ENCODE results near the gene TK1. TPM values are rescaled to one million over a fixed set of nuclear protein-coding genes. Genes with fewer than 3 reads are reported as not detected.

The TK1 gene
- total RNA-seq, 1 experiment from 2014 or later = 340 TPM

DNA sequence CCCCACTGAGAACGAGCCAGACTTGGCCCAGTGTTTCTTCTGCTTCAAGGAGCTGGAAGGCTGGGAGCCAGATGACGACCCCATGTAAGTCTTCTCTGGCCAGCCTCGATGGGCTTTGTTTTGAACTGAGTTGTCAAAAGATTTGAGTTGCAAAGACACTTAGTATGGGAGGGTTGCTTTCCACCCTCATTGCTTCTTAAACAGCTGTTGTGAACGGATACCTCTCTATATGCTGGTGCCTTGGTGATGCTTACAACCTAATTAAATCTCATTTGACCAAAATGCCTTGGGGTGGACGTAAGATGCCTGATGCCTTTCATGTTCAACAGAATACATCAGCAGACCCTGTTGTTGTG lies 27.8 kb upstream of the TK1 start:
- DNase-seq (no peak), ATAC-seq (peak; percentile 17)
- peaks cover 6% of the 10 kb centered on the region; the same call in 1 of the 2 replicates for H4K20me1 ChIP-seq (ENCODE audit: low read length)
- peak overlapping the region; percentile 100 for H3K4me3 ChIP-seq (ENCODE audit: low read length)
- ChIA-PET POLR2A (ENCODE audit: unreplicated experiment) (no interaction called here), CTCF (interaction anchor here (0.6 to 1.2 kb wide), 3 partner anchors 36 to 73 kb away, joined by 4 to 12 read pairs (median 7); no protein-coding TSS in a partner anchor)
- peak overlapping the region; percentile 85 for H2AFZ ChIP-seq (ENCODE audit: low read length)
- peak overlapping the region; percentile 97 for H3K9ac ChIP-seq (ENCODE audit: low read length)
- H3K79me2 ChIP-seq (ENCODE audit: low read length) = peaks cover 51% of the 10 kb centered on the region
- H3K27ac ChIP-seq (ENCODE audit: low read length) = peak overlapping the region; percentile 72
- no peak for TF ChIP-seq EZH2 (IDR thresholded peaks at IDR 0.05; ENCODE audit: low read length, unreplicated experiment)
- TF ChIP-seq EZH2phosphoT487 (IDR thresholded peaks at IDR 0.05; ENCODE audit: borderline replicate concordance, low read length) = no peak
- TF ChIP-seq, protein P1, sequence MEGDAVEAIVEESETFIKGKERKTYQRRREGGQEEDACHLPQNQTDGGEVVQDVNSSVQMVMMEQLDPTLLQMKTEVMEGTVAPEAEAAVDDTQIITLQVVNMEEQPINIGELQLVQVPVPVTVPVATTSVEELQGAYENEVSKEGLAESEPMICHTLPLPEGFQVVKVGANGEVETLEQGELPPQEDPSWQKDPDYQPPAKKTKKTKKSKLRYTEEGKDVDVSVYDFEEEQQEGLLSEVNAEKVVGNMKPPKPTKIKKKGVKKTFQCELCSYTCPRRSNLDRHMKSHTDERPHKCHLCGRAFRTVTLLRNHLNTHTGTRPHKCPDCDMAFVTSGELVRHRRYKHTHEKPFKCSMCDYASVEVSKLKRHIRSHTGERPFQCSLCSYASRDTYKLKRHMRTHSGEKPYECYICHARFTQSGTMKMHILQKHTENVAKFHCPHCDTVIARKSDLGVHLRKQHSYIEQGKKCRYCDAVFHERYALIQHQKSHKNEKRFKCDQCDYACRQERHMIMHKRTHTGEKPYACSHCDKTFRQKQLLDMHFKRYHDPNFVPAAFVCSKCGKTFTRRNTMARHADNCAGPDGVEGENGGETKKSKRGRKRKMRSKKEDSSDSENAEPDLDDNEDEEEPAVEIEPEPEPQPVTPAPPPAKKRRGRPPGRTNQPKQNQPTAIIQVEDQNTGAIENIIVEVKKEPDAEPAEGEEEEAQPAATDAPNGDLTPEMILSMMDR (conservative IDR thresholded peaks at IDR 0.05; ENCODE audit: low read depth, low read length) = no peak
- peaks cover 16% of the 10 kb centered on the region for H3K36me3 ChIP-seq (ENCODE audit: low read depth, low read length)
- H3K4me2 ChIP-seq (ENCODE audit: low read length) = peak overlapping the region; percentile 93
- no peaks in the 10 kb centered on the region for H3F3A ChIP-seq (ENCODE audit: low read length, unreplicated experiment)
- H3K9me3 ChIP-seq (ENCODE audit: low read length) = no peaks in the 10 kb centered on the region
- BruUV-seq (replicated peaks) = TSS peak; percentile 68
- H3K4me1 ChIP-seq (ENCODE audit: insufficient read depth, low read length) = peaks cover 13% of the 10 kb centered on the region
- no peaks in the 10 kb centered on the region for H3K9me2 ChIP-seq (replicated peaks; ENCODE audit: low read length)
- intact Hi-C loops (cut with micrococcal nuclease) = loop anchor here (1.0 to 2.0 kb wide), 3 partner anchors 27 to 40 kb away; partner anchors contain the start of genes AFMID and TK1
- no peaks in the 10 kb centered on the region for H3K27me3 ChIP-seq (ENCODE audit: low read length)

DNA sequence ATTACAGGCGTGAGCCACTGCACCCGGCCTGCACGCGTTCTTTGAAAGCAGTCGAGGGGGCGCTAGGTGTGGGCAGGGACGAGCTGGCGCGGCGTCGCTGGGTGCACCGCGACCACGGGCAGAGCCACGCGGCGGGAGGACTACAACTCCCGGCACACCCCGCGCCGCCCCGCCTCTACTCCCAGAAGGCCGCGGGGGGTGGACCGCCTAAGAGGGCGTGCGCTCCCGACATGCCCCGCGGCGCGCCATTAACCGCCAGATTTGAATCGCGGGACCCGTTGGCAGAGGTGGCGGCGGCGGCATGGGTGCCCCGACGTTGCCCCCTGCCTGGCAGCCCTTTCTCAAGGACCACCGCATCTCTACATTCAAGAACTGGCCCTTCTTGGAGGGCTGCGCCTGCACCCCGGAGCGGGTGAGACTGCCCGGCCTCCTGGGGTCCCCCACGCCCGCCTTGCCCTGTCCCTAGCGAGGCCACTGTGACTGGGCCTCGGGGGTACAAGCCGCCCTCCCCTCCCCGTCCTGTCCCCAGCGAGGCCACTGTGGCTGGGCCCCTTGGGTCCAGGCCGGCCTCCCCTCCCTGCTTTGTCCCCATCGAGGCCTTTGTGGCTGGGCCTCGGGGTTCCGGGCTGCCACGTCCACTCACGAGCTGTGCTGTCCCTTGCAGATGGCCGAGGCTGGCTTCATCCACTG lies 27.3 kb upstream of the TK1 start, which contains the start of gene BIRC5:
TSS of gene BIRC5 (plus strand) at position 238 of the 690 bp plus-strand sequence. CDS start at position 302, 64 bp downstream.
- BruUV-seq (replicated peaks) = no TSS peak
- Histone ChIP-seq H3K9ac (ENCODE audit: low read length) (peak within 1 kb of the TSS; percentile 97), H3K4me2 (ENCODE audit: low read length) (peak within 1 kb of the TSS; percentile 93), H2AFZ (ENCODE audit: low read length) (peak within 1 kb of the TSS; percentile 85), H3K27me3 (ENCODE audit: low read length) (no peaks in the 10 kb centered on the region), H3K36me3 (ENCODE audit: low read depth, low read length) (peaks cover 13% of the 10 kb centered on the region), H4K20me1 (ENCODE audit: low read length) (peaks cover 5% of the 10 kb centered on the region; the same call in 1 of the 2 replicates), H3K9me2 (replicated peaks; ENCODE audit: low read length) (no peaks in the 10 kb centered on the region), H3K79me2 (ENCODE audit: low read length) (peaks cover 46% of the 10 kb centered on the region), H3K9me3 (ENCODE audit: low read length) (no peaks in the 10 kb centered on the region), H3K4me1 (ENCODE audit: insufficient read depth, low read length) (peaks cover 13% of the 10 kb centered on the region), H3K27ac (ENCODE audit: low read length) (peak within 1 kb of the TSS; percentile 72), H3F3A (ENCODE audit: low read length, unreplicated experiment) (no peaks in the 10 kb centered on the region), H3K4me3 (ENCODE audit: low read length) (peak within 1 kb of the TSS; percentile 100)
- ChIA-PET POLR2A (ENCODE audit: unreplicated experiment) (no interaction called here), CTCF (interaction anchor here (0.6 to 1.2 kb wide), 2 partner anchors 36 to 72 kb away, joined by 4 to 12 read pairs; no protein-coding TSS in a partner anchor)
- ATAC-seq (peak; percentile 97), DNase-seq (peak; percentile 94)
- TF ChIP-seq, protein P1 (conservative IDR thresholded peaks at IDR 0.05; ENCODE audit: low read depth, low read length) = no peak
- TF ChIP-seq EZH2phosphoT487 (IDR thresholded peaks at IDR 0.05; ENCODE audit: borderline replicate concordance, low read length) = no peak
- TF ChIP-seq EZH2 (IDR thresholded peaks at IDR 0.05; ENCODE audit: low read length, unreplicated experiment) = no peak
- intact Hi-C loops (cut with micrococcal nuclease) = loop anchor here (1.0 to 2.0 kb wide), 3 partner anchors 27 to 40 kb away; partner anchors contain the start of genes AFMID and TK1

DNA sequence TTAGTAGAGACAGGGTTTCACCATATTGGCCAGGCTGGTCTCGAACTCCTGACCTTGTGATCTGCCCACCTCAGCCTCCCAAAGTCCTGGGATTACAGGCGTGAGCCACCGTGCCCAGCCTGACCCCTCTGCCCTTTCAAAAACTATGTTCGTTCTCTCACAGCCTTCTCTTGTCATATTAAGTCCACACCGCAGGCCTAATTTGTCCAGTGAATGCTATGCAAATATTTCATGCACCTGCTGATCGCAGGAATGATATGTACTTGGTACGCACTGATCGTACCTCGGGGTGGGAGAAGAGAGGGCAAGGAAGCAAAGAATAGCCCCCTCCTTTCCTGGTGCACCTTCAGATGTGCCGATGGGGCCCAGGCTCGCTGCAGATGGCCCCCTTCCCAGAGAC lies 24.2 kb upstream of the TK1 start:
- no TSS peak for BruUV-seq (replicated peaks)
- intact Hi-C loops (cut with micrococcal nuclease) = no loop called here
- no peak overlapping the region for H3K9ac ChIP-seq (ENCODE audit: low read length)
- H2AFZ ChIP-seq (ENCODE audit: low read length) = no peak overlapping the region
- H3K9me2 ChIP-seq (replicated peaks; ENCODE audit: low read length) = no peaks in the 10 kb centered on the region
- no peaks in the 10 kb centered on the region for H4K20me1 ChIP-seq (ENCODE audit: low read length)
- TF ChIP-seq EZH2phosphoT487 (IDR thresholded peaks at IDR 0.05; ENCODE audit: borderline replicate concordance, low read length) (no peak), EZH2 (IDR thresholded peaks at IDR 0.05; ENCODE audit: low read length, unreplicated experiment) (no peak)
- TF ChIP-seq, protein P1 (conservative IDR thresholded peaks at IDR 0.05; ENCODE audit: low read depth, low read length) = no peak
- H3K4me3 ChIP-seq (ENCODE audit: low read length) = no peak overlapping the region
- no peaks in the 10 kb centered on the region for H3K27me3 ChIP-seq (ENCODE audit: low read length)
- CTCF ChIA-PET = no interaction called here
- peaks cover 20% of the 10 kb centered on the region for H3K79me2 ChIP-seq (ENCODE audit: low read length)
- H3K27ac ChIP-seq (ENCODE audit: low read length) = no peak overlapping the region
- POLR2A ChIA-PET (ENCODE audit: unreplicated experiment) = no interaction called here
- peaks cover 6% of the 10 kb centered on the region for H3K4me1 ChIP-seq (ENCODE audit: insufficient read depth, low read length)
- H3F3A ChIP-seq (ENCODE audit: low read length, unreplicated experiment) = no peaks in the 10 kb centered on the region
- H3K36me3 ChIP-seq (ENCODE audit: low read depth, low read length) = no peaks in the 10 kb centered on the region
- H3K4me2 ChIP-seq (ENCODE audit: low read length) = no peak overlapping the region
- ATAC-seq (no peak), DNase-seq (no peak)
- H3K9me3 ChIP-seq (ENCODE audit: low read length) = no peaks in the 10 kb centered on the region

Data from PC-3 (cell line).